ENCODE measurements around the gene CDK15.
"Not testable (repeated sequence)": the region's sequence is repeated elsewhere in the genome, so short reads cannot be mapped to it uniquely, and the experiment has no call there.

DNA sequence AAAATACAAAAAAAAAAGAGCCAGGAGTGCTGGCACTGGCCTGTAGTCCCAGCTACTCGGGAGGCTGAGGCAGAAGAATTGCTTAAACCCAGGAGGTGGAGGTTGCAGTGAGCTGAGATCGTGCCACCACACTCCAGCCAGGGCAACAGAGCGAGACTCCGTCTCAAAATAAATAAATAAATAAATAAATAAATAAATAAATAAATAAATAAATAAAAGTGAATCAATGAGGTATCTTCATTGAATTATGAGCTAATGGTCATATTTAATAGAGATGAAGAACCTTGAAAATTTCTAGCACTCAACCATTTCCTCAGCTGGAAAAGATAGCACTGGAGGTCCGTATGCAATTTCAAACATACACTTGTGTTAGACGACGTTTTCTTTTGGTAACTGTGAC lies 41.9 kb upstream of the CDK15 start:
- not testable (repeated sequence) for TF ChIP-seq POLR2AphosphoS5, POLR2A (IDR thresholded peaks at IDR 0.05; ENCODE audit: low read depth, low read length)
